HUDEP-2 (cell line): ENCODE data around the gene GPR15LG.

Experiments
- DNase-seq, 76 experiments: peaks; one replicate each; lab custom pipeline; 2025; ENCODE audit not compliant: unreplicated experiment in 76 of 76; lab: John Stamatoyannopoulos, UW

GPR15LG gene

GRCh38 chr10:84173501-84173929 lies at the start of gene GPR15LG:
GPR15LG (plus strand) TSS chr10:84173801; CDS start chr10:84173852, 51 bp downstream.
- DNase-seq: no peak

GRCh38 chr10:84125910-84126784 lies 47.5 kb upstream of the GPR15LG start:
- DNase-seq: peak in 29 of 76 experiments; percentile 1 to 48 (median 15)

- DNase-seq: no peak
Observed at GRCh38 chr10:84126785-84127167, 46.8 kb upstream of the GPR15LG start.

GRCh38 chr10:84135836-84136235 lies 37.8 kb upstream of the GPR15LG start:
- no peak for DNase-seq

- DNase-seq: no peak
Observed at GRCh38 chr10:84137811-84138210, 35.8 kb upstream of the GPR15LG start.

GRCh38 chr10:84138478-84139125 lies 35.0 kb upstream of the GPR15LG start:
- DNase-seq: peak in 4 of 76 experiments; percentile 24 to 35 (median 30)

GRCh38 chr10:84139126-84140035 lies 34.2 kb upstream of the GPR15LG start, which contains the start of gene GHITM:
GHITM (plus strand) TSS chr10:84139509; CDS start chr10:84141501, 1,992 bp downstream.
- DNase-seq: peak; percentile 41 to 99 (median 96)

GRCh38 chr10:84140036-84140379 lies 33.6 kb upstream of the GPR15LG start:
- DNase-seq: peak in 5 of 76 experiments; percentile 6 to 35 (median 25)

GRCh38 chr10:84147347-84147746 lies 26.3 kb upstream of the GPR15LG start:
- no peak for DNase-seq

GRCh38 chr10:84148006-84148597 lies 25.5 kb upstream of the GPR15LG start:
- peak in 15 of 76 experiments; percentile 1 to 35 (median 8) for DNase-seq

- no peak for DNase-seq
Observed at GRCh38 chr10:84149854-84150253, 23.7 kb upstream of the GPR15LG start.

GRCh38 chr10:84152769-84153168 lies 20.8 kb upstream of the GPR15LG start:
- DNase-seq: no peak

GRCh38 chr10:84155521-84155920 lies 18.1 kb upstream of the GPR15LG start:
- DNase-seq: no peak

GRCh38 chr10:84156009-84156408 lies 17.6 kb upstream of the GPR15LG start:
- DNase-seq: no peak

- no peak for DNase-seq
Observed at GRCh38 chr10:84156768-84157167, 16.8 kb upstream of the GPR15LG start.

- DNase-seq: no peak
Observed at GRCh38 chr10:84158061-84158460, 15.5 kb upstream of the GPR15LG start.

GRCh38 chr10:84158550-84158949 lies 15.1 kb upstream of the GPR15LG start:
- no peak for DNase-seq

GRCh38 chr10:84159076-84159685 lies 14.4 kb upstream of the GPR15LG start:
- DNase-seq: no peak

- DNase-seq: no peak
Observed at GRCh38 chr10:84160663-84161362, 12.8 kb upstream of the GPR15LG start.
